ENCODE data around the gene CHD1L. TPM values are rescaled to one million over a fixed set of nuclear protein-coding genes. Genes with fewer than 3 reads are reported as not detected.
"Not testable (repeated sequence)": the region's sequence is repeated elsewhere in the genome, so short reads cannot be mapped to it uniquely, and the experiment has no call there.

Gene CHD1L
- total RNA-seq, 1 experiment from 2014 or later = 28.3 TPM

- Histone ChIP-seq H3K36me3 (no peaks in the 10 kb centered on the region), H3K27me3 (no peaks in the 10 kb centered on the region), H3K9me3 (replicated peaks) (no peaks in the 10 kb centered on the region), H3K27ac (no peak overlapping the region), H3K4me1 (no peaks in the 10 kb centered on the region), H3K4me3 (no peak overlapping the region)
- DNase-seq = no peak
Observed at GRCh38 chr1:147216124-147216523, 26.4 kb upstream of the CHD1L start.

DNA sequence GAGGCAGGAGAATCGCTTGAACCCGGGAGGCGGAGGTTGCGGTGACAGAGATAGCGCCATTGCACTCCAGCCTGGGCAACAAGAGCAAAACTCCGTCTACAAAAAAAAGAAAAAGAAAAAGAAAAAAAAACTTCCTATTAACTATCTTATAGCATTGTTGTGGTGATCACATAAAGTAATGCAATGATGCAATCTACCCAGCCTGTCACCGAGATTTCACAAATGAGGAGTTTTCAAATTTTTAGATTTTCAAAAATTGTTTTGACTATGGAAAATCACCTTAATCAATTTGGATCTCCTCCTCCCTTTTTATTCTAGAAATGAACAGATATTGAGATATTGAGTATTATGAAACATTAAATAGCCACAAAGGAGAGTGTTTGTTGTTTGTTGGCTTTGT is 25.3 kb upstream of the CHD1L start:
- Histone ChIP-seq H3K4me1 (no peaks in the 10 kb centered on the region), H3K4me3 (no peak overlapping the region), H3K27ac (no peak overlapping the region), H3K36me3 (no peaks in the 10 kb centered on the region), H3K27me3 (no peaks in the 10 kb centered on the region), H3K9me3 (replicated peaks) (no peaks in the 10 kb centered on the region)
- DNase-seq = no peak

DNA sequence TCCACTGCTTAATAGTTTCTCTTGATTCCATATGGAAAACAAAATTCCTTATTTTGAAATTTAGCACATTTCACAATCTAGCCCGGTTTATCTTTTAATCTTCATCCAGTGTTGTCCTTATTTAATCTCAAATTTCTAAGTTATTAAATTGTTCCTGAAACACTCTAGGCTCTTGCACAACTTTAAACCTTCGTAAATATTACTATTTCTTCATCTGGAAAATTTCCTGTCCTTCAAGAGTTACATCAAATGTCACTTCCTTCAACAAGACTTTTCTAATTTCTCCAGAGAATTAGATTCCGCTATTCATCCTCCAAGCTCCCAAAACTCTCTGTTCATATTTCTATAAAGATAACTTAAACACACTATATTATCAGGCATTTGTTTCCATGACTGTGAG is 23.9 kb upstream of the CHD1L start:
- H3K4me3 ChIP-seq = no peak overlapping the region
- H3K4me1 ChIP-seq = no peaks in the 10 kb centered on the region
- H3K27me3 ChIP-seq = no peaks in the 10 kb centered on the region
- no peak for DNase-seq
- H3K27ac ChIP-seq = no peak overlapping the region
- no peaks in the 10 kb centered on the region for H3K36me3 ChIP-seq
- no peaks in the 10 kb centered on the region for H3K9me3 ChIP-seq (replicated peaks)

DNA sequence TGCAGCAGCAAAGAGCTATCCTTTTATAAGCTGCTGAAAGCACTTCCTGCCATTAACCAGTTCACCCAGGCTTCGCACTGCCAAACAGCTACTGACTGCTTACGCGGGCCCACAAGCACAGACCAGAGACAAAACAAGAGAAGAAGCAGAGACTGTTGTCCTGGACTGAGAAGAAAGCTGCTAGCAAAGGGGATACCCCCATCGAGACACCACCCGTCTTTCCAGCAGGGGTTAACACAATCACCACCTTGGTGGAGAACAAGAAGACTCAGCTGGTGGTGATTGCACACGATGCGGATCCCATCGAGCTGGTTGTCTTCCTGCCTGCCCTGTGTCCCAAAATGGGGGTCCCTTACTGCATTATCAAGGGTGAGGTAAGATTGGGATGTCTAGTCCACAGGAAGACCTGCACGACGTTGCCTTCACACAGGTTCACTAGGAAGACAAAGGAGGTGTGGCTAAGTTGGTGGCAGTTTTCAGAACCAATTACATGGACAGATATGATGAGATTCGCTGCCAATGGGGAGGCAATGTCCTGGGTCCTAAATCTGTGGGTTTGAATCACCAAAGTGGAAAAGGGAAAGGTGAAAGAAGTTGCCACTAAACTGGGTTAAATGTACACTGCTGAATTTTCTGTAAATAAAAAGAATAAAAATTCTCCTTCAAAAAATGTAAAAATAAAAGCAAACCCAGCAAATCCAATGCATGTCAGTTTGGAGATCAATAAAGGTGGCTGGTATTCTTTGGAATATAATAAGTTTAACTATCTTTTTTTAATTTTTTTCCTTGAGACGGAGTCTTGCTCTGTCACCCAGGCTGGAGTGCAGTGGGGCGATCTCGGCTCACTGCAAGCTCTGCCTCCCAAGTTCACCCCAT is 18.5 kb upstream of the CHD1L start:
- Histone ChIP-seq H3K27ac (no peak overlapping the region), H3K36me3 (no peaks in the 10 kb centered on the region), H3K9me3 (replicated peaks) (no peaks in the 10 kb centered on the region)

GRCh38 chr1:147225193-147225730 is 17.2 kb upstream of the CHD1L start, which contains the start of gene FMO5:
FMO5 (minus strand) TSS chr1:147225339; CDS start chr1:147225029, 310 bp downstream.
- Histone ChIP-seq H3K27me3 (peaks cover 3% of the 10 kb centered on the region; the same call in 1 of the 2 replicates), H3K4me1 (no peaks in the 10 kb centered on the region), H3K36me3 (no peaks in the 10 kb centered on the region), H3K4me3 (peak within 1 kb of the TSS; percentile 65), H3K9me3 (replicated peaks) (no peaks in the 10 kb centered on the region), H3K27ac (no peak within 1 kb of the TSS)
- DNase-seq = peak; percentile 29 to 43

More for the DNA sequence above, 18.5 kb upstream of the CHD1L start:
- Histone ChIP-seq H3K4me3 (no peak overlapping the region), H3K27me3 (peaks cover 3% of the 10 kb centered on the region; the same call in 1 of the 2 replicates), H3K4me1 (no peaks in the 10 kb centered on the region)
- DNase-seq = no peak

- not testable (repeated sequence) for H3K9me3 ChIP-seq (replicated peaks); H3K4me1 ChIP-seq; H3K4me3 ChIP-seq; H3K27me3 ChIP-seq; H3K27ac ChIP-seq; H3K36me3 ChIP-seq; DNase-seq
Observed at GRCh38 chr1:147231032-147231431, 11.5 kb upstream of the CHD1L start.

GRCh38 chr1:147233903-147234302 is 8.6 kb upstream of the CHD1L start:
- not testable (repeated sequence) for H3K27me3 ChIP-seq; H3K36me3 ChIP-seq; H3K9me3 ChIP-seq (replicated peaks); H3K27ac ChIP-seq; H3K4me3 ChIP-seq; H3K4me1 ChIP-seq; DNase-seq

DNA sequence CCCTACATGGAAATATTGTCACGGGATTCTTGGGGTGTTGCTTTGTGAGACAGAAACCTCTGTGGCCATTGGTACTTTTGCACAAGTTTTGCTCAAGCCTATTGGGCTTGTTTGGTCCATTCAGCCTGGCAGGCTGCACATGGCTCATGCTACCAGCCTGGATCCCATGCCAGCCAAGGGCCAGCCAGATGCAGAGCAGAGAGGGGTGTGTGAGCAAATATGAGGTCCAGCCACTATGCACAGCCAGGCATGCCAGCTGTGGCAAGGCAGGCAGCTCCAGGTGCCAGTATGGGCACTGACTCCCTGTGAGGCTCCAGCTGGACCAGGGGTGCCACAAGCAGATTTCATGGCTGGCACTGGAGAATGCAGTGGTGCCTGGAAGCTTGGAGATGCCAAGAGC is 6.7 kb upstream of the CHD1L start:
- Histone ChIP-seq H3K4me3 (no peak overlapping the region), H3K27ac (no peak overlapping the region), H3K9me3 (replicated peaks) (no peaks in the 10 kb centered on the region), H3K36me3 (no peaks in the 10 kb centered on the region), H3K4me1 (no peaks in the 10 kb centered on the region), H3K27me3 (no peaks in the 10 kb centered on the region)
- no peak for DNase-seq

DNA sequence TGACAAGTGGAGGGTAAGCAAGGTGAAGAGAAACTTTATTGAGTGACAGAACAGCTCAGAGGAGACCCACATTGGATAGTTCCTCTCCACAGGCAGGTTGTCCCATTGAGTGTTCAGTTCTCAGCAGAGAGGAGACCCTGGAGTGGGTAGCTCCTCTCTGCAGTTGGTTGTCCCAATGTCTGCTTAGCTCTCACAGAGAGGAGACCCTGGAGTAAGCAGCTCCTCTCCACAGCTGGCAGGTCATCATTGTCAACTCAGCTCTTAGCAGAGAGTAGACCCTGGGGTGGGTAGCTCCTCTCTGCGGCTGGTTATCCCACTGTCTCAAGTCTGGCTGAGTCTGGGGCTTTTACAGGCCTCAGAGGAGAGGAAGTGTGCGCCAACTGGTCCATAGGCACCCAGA is 6.0 kb upstream of the CHD1L start:
- Histone ChIP-seq H3K27ac (no peak overlapping the region), H3K4me1 (no peaks in the 10 kb centered on the region), H3K27me3 (no peaks in the 10 kb centered on the region), H3K9me3 (replicated peaks) (no peaks in the 10 kb centered on the region), H3K4me3 (no peak overlapping the region), H3K36me3 (no peaks in the 10 kb centered on the region)
- DNase-seq = no peak

GRCh38 chr1:147236959-147237791 is 5.3 kb upstream of the CHD1L start:
- Histone ChIP-seq H3K9me3 (replicated peaks) (no peaks in the 10 kb centered on the region), H3K27me3 (no peaks in the 10 kb centered on the region), H3K4me3 (no peak overlapping the region), H3K4me1 (no peaks in the 10 kb centered on the region), H3K36me3 (no peaks in the 10 kb centered on the region), H3K27ac (no peak overlapping the region)
- DNase-seq = no peak

GRCh38 chr1:147238053-147238902 is 4.2 kb upstream of the CHD1L start:
- H3K36me3 ChIP-seq = no peaks in the 10 kb centered on the region
- no peaks in the 10 kb centered on the region for H3K4me1 ChIP-seq
- H3K27ac ChIP-seq = no peak overlapping the region
- DNase-seq = no peak
- no peaks in the 10 kb centered on the region for H3K9me3 ChIP-seq (replicated peaks)
- H3K4me3 ChIP-seq = no peak overlapping the region
- H3K27me3 ChIP-seq = no peaks in the 10 kb centered on the region

DNA sequence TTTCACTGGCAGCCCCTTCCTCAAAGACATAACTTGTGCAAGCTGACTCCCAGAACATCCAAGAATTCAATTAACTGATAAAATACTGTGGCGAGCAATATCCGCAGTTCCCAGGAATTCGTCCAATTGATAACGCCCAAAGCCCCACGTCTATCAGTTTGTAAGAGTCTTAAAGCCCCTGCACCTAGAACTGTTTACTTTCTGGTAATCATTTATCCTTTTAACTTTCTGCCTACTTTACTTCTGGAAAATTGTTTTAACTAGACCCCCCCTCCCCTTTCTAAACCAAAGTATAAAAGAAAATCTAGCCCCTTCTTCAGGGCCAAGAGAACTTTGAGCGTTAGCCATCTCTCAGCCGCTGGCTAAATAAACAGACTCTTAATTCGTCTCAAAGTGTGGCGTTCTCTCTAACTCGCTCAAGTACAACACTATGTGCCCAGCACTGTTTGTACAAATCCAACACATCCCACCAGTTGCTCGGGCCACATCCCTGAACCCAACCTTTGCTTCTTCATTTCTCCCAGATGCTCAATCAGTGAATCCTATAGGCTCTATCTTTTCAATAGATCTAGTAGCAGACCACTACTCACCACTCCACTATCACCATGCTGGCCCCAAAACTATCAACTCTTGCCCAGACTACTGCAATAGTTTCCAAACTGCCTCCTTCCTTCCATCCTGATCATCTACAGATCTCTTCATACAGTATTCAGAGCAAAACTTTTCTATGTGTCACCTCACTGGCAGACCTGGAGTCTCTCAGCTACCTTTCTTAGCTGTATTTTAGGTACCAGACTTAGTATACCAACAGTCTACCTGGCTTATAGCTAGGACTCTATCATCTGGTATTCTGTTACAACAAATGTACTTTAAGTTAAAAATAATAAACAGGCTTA is 3.3 kb upstream of the CHD1L start:
- H3K27ac ChIP-seq = no peak overlapping the region
- H3K27me3 ChIP-seq = no peaks in the 10 kb centered on the region
- no peak overlapping the region for H3K4me3 ChIP-seq
- H3K4me1 ChIP-seq = no peaks in the 10 kb centered on the region
- H3K9me3 ChIP-seq (replicated peaks) = no peaks in the 10 kb centered on the region
- DNase-seq = no peak
- no peaks in the 10 kb centered on the region for H3K36me3 ChIP-seq

DNA sequence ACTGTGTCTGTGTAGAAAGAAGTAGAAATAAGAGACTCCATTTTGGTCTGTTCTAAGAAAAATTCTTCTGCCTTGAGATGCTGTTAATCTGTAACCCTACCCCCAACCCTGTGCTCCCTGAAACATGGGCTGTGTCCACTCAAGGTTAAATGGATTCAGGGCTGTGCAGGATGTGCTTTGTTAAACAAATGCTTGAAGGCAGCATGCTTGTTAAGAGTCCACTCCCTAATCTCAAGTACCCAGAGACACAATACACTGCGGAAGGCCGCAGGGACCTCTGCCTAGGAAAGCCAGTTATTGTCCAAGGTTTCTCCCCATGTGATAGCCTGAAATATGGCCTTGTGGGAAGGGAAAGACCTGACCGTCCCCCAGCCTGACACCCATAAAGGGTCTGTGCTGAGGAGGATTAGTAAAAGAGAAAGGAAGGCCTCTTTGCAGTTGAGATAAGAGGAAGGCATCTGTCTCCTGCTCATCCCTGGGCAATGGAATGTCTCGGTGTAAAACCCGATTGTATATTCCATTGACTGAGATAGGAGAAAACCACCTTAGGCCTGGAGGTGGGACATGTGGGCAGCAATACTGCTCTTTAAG is 2.3 kb upstream of the CHD1L start:
- H3K27ac ChIP-seq; H3K36me3 ChIP-seq; H3K4me3 ChIP-seq; H3K9me3 ChIP-seq (replicated peaks); DNase-seq; H3K4me1 ChIP-seq; H3K27me3 ChIP-seq: not testable (repeated sequence)
